ENCODE data around the gene THRA. TPM values are rescaled to one million over a fixed set of nuclear protein-coding genes. Genes with fewer than 3 reads are reported as not detected.
A peak's percentile ranks its signal among the peaks of the same experiment; 100 is the strongest.

The THRA gene
- total and polyA plus RNA-seq, 2 of the 8 experiments (the other 6 are each of a cell fraction or from before 2014, with no cell fraction given), result 6.4 to 10.2 TPM

- H3K23ac ChIP-seq (ENCODE audit: insufficient read length), result no peak overlapping the region
- peak overlapping the region; percentile 71; the same call in 1 of the 2 replicates for H2BK5ac ChIP-seq (ENCODE audit: low read depth, low read length)
- peak overlapping the region; percentile 10; the same call in 1 of the 2 replicates for H3K27ac ChIP-seq (ENCODE audit: low read depth, low read length)
- H3K4ac ChIP-seq (replicated peaks; ENCODE audit: insufficient read length, low read depth, low read length), result no peak overlapping the region
- H3K56ac ChIP-seq (replicated peaks; ENCODE audit: insufficient read length, low read depth, low read length), result no peak overlapping the region
- H3K9ac ChIP-seq (replicated peaks in 1 of 4; ENCODE audit: extremely low read depth in 1 of 4, low read depth in 3 of 4, low read length in 3 of 4), result no peak overlapping the region
- POLR2A ChIA-PET (ENCODE audit: partially characterized antibody), result interaction anchor here (0.6 to 4.6 kb wide), 16 partner anchors 10 to 109 kb away, joined by 3 to 42 read pairs (median 4); partner anchors contain the start of gene MED24
- no peak overlapping the region for H2BK120ac ChIP-seq (replicated peaks; ENCODE audit: low read depth, low read length)
- peak overlapping the region; percentile 84; the same call in 1 of the 2 replicates for H4K8ac ChIP-seq (ENCODE audit: extremely low read depth, insufficient read depth, low read length)
- no peak overlapping the region for H3K4me3 ChIP-seq (ENCODE audit: extremely low read depth in 1 of 4, insufficient read depth in 2 of 4, low read depth in 3 of 4, low read length in 4 of 4)
- H3K14ac ChIP-seq (ENCODE audit: insufficient read length), result no peak overlapping the region
- H3K18ac ChIP-seq (ENCODE audit: extremely low read depth, low read length), result peak overlapping the region; percentile 32; the same call in 1 of the 2 replicates
- H2BK20ac ChIP-seq (ENCODE audit: low read length), result no peak overlapping the region
- H2AK5ac ChIP-seq (ENCODE audit: low read depth, low read length), result 0 out of 2 replicates have a peak overlapping the region, but pooled peaks have one; percentile 65
- no peak for FAIRE-seq
- no peaks in the 10 kb centered on the region; the same call in 1 of the 2 replicates for H3K23me2 ChIP-seq (ENCODE audit: low read depth, low read length)
- no peak overlapping the region for H2AFZ ChIP-seq (ENCODE audit: low read length)
- TF ChIP-seq KDM1A (IDR thresholded peaks at IDR 0.05; ENCODE audit: borderline replicate concordance, low read length), result no peak
- TF ChIP-seq TAF7 (optimal IDR thresholded peaks at IDR 0.05; ENCODE audit: borderline replicate concordance, low read depth, low read length), result no peak
- TF ChIP-seq BRCA1 (IDR thresholded peaks at IDR 0.05; ENCODE audit: low read depth, low read length), result no peak
- TF ChIP-seq RFX5 (IDR thresholded peaks at IDR 0.05; ENCODE audit: borderline replicate concordance, low read depth, low read length), result no peak
- no peak overlapping the region for H4K5ac ChIP-seq (ENCODE audit: insufficient read length, low read depth, low read length)
- H3K4me2 ChIP-seq (ENCODE audit: insufficient read depth in 1 of 2, low read depth in 2 of 2, low read length in 2 of 2), result no peak overlapping the region
- H3K36me3 ChIP-seq (ENCODE audit: control insufficient read depth in 2 of 4, insufficient read depth in 4 of 4, low read length in 3 of 4), result peaks cover 0 to 5% (median 0%) of the 10 kb centered on the region in 4 experiments; a peak in 2 of 8 replicates
- peaks cover 0 to 27% (median 18%) of the 10 kb centered on the region in 4 experiments; a peak in 6 of 7 replicates for H3K4me1 ChIP-seq (replicated peaks in 1 of 4; ENCODE audit: control insufficient read depth in 3 of 4, insufficient read depth in 4 of 4, low read length in 3 of 4)
- H4K20me1 ChIP-seq (replicated peaks in 1 of 2; ENCODE audit: control insufficient read depth in 1 of 2, insufficient read depth in 2 of 2, low read length in 2 of 2), result no peaks in the 10 kb centered on the region
- 0 out of 2 replicates have a peak, but pooled peaks cover 2% of the 10 kb centered on the region for H3K79me1 ChIP-seq (ENCODE audit: low read depth, low read length)
- H2BK15ac ChIP-seq (ENCODE audit: low read length), result peak overlapping the region; percentile 81; the same call in 1 of the 2 replicates
- H4K91ac ChIP-seq (replicated peaks; ENCODE audit: insufficient read length, low read length), result no peak overlapping the region
- H3K79me2 ChIP-seq (ENCODE audit: control insufficient read depth in 1 of 2, insufficient read depth in 2 of 2, low read length in 2 of 2), result no peaks in the 10 kb centered on the region
- peaks cover 0 to 2% (median 0%) of the 10 kb centered on the region in 4 experiments; a peak in 2 of 7 replicates for H3K27me3 ChIP-seq (replicated peaks in 1 of 4; ENCODE audit: control insufficient read depth in 3 of 4, extremely low read depth in 1 of 4, insufficient read depth in 3 of 4, low read length in 3 of 4)
- peak overlapping the region; percentile 80; the same call in 1 of the 2 replicates for H2BK12ac ChIP-seq (ENCODE audit: low read depth, low read length)
- CTCF ChIA-PET (ENCODE audit: partially characterized antibody), result interaction anchor here (0.6 to 15.0 kb wide), 21 partner anchors 9 to 759 kb away, joined by 3 to 428 read pairs (median 4); partner anchors contain the start of genes NR1D1 and WIPF2
- WGBS, 2 experiments (ENCODE audit: extremely low coverage in 1 of 2, insufficient coverage in 1 of 2, insufficient read length in 1 of 2, insufficient replicate concordance in 2 of 2, low coverage in 1 of 2, low lambda C conversion rate in 2 of 2, missing lambda C conversion rate in 1 of 2), result 89% methylated on average over 26 of the region's 26 CpGs; no CpG with 5 or more reads in 1 of the 2 experiments
- no peak for DNase-seq (ENCODE audit: low read depth in 1 of 2, low spot score in 2 of 2)
- H3K9me3 ChIP-seq (ENCODE audit: insufficient read depth in 2 of 2, low read depth in 1 of 2, low read length in 1 of 2), result no peaks in the 10 kb centered on the region
These were observed 46.5 kb upstream of the THRA start for GRCh38 chr17:40015998-40016985.

Measured in H1 (cell line).